IMR-90 (cell line): Measurements from ENCODE around the gene DERL3. TPM values are rescaled to one million over a fixed set of nuclear protein-coding genes. Genes with fewer than 3 reads are reported as not detected.

Source experiments
- ATAC-seq: fragments of 200-7000 bp; cut with Tn5 transposase; 2 replicates; pipeline ENCODE4 v1.9.1; 2020; ENCODE audit warnings: low read depth, mild to moderate bottlenecking, moderate library complexity
- BruUV-seq: library from RNA; stranded (reverse); fragments of 400-500 nt; replicated peaks from 2 replicates; lab custom pipeline; 2021; lab: Mats Ljungman, UMichigan
- CTCF ChIA-PET: fragments of 300-600 bp; formaldehyde crosslinking; extraction: SDS; loops from one replicate; lab custom pipeline; 2021; ENCODE audit warnings: antibody characterized with exemption; lab: Yijun Ruan, JAX
- POLR2A ChIA-PET: fragments of 300-600 bp; sonication (Branson Sonifier 250); formaldehyde crosslinking; loops from one replicate; lab custom pipeline; 2022; ENCODE audit warnings: antibody characterized with exemption; ENCODE audit not compliant: unreplicated experiment; lab: Charles Lee
- DNase-seq: peaks from one replicate; pipeline ENCODE4 v3.0.0; 2013
- H2AFZ ChIP-seq: replicated peaks from 2 replicates; pipeline ENCODE3; 2013; ENCODE audit warnings: low read length, mild to moderate bottlenecking; ENCODE audit not compliant: poor library complexity
- H2AK5ac ChIP-seq: 2 replicates; pipeline ENCODE4 v1.6.1; 2013; ENCODE audit warnings: low read depth, low read length, inconsistent platforms
- H2AK9ac ChIP-seq: replicated peaks from 2 replicates; pipeline ENCODE3; 2013; ENCODE audit warnings: mild to moderate bottlenecking, low read depth, low read length, moderate library complexity; ENCODE audit not compliant: poor library complexity
- H2BK120ac ChIP-seq: 2 replicates; pipeline ENCODE4 v1.6.1; 2013; ENCODE audit warnings: low read depth, low read length, inconsistent platforms
- H2BK15ac ChIP-seq: 3 replicates; pipeline ENCODE4 v1.6.1; 2013; ENCODE audit warnings: low read depth, low read length, inconsistent platforms
- H2BK20ac ChIP-seq: 2 replicates; pipeline ENCODE4 v1.6.1; 2013; ENCODE audit warnings: low read depth, mild to moderate bottlenecking, inconsistent platforms, low read length, moderate library complexity
- H2BK5ac ChIP-seq: 2 replicates; pipeline ENCODE4 v1.6.1; 2013; ENCODE audit warnings: mild to moderate bottlenecking, low read depth, low read length, inconsistent platforms; ENCODE audit not compliant: poor library complexity, severe bottlenecking
- H3K14ac ChIP-seq: replicated peaks from 2 replicates; pipeline ENCODE4 v1.6.1; 2013; ENCODE audit warnings: low read depth, low read length, inconsistent platforms
- H3K18ac ChIP-seq: 2 replicates; pipeline ENCODE4 v1.6.1; 2013; ENCODE audit warnings: low read depth, low read length, control low read depth
- H3K23ac ChIP-seq: 2 replicates; pipeline ENCODE4 v1.6.1; 2013; ENCODE audit warnings: low read depth, low read length, inconsistent platforms
- H3K27ac ChIP-seq: 2 replicates; pipeline ENCODE4 v1.5.1; 2013; ENCODE audit warnings: mild to moderate bottlenecking, control low read depth, low read length; ENCODE audit not compliant: insufficient read depth
- H3K27me3 ChIP-seq: 2 replicates; pipeline ENCODE4 v1.6.1; 2013; ENCODE audit warnings: low read length; ENCODE audit not compliant: control insufficient read depth, insufficient read depth
- H3K36me3 ChIP-seq: 2 replicates; pipeline ENCODE4 v1.6.1; 2013; ENCODE audit warnings: low read length, mixed read lengths; ENCODE audit not compliant: control insufficient read depth, insufficient read depth
- H3K4ac ChIP-seq: 2 replicates; pipeline ENCODE4 v1.6.1; 2013; ENCODE audit warnings: low read depth, low read length, inconsistent platforms
- H3K4me1 ChIP-seq: 2 replicates; pipeline ENCODE4 v1.6.1; 2013; ENCODE audit warnings: low read length, mixed read lengths; ENCODE audit not compliant: control insufficient read depth, insufficient read depth
- H3K4me2 ChIP-seq: 2 replicates; pipeline ENCODE4 v1.6.1; 2013; ENCODE audit warnings: low read depth, mild to moderate bottlenecking, control low read depth, low read length, moderate library complexity
- H3K4me3 ChIP-seq: 2 replicates; pipeline ENCODE4 v1.5.1; 2013; ENCODE audit warnings: low read depth, mild to moderate bottlenecking, control low read depth, low read length, moderate library complexity; ENCODE audit not compliant: insufficient read depth
- H3K56ac ChIP-seq: 2 replicates; pipeline ENCODE4 v1.6.1; 2013; ENCODE audit warnings: low read length, inconsistent platforms; ENCODE audit not compliant: insufficient read depth; ENCODE audit errors: extremely low read depth
- H3K79me1 ChIP-seq, 2 experiments: 2 replicates each; pipeline ENCODE4 v1.6.1; 2013; ENCODE audit warnings: low read length in 2 of 2, inconsistent platforms in 1 of 2, low read depth in 1 of 2
- H3K9ac ChIP-seq: 2 replicates; pipeline ENCODE4 v1.6.1; 2013; ENCODE audit warnings: low read depth, low read length, control low read depth
- H3K9me1 ChIP-seq: 2 replicates; pipeline ENCODE4 v1.6.1; 2013; ENCODE audit warnings: low read length, inconsistent platforms; ENCODE audit not compliant: insufficient read depth
- H3K9me3 ChIP-seq: 2 replicates; pipeline ENCODE4 v1.6.1; 2013; ENCODE audit warnings: low read length; ENCODE audit not compliant: control insufficient read depth, insufficient read depth
- H4K20me1 ChIP-seq: 2 replicates; pipeline ENCODE4 v1.6.1; 2013; ENCODE audit warnings: low read length, inconsistent platforms; ENCODE audit not compliant: insufficient read depth
- H4K5ac ChIP-seq: 2 replicates; pipeline ENCODE4 v1.6.1; 2013; ENCODE audit warnings: mild to moderate bottlenecking, low read depth, low read length, control low read depth
- H4K8ac ChIP-seq, 2 experiments: 2 replicates each; pipeline ENCODE4 v1.6.1; 2013; ENCODE audit warnings: low read depth in 2 of 2, low read length in 2 of 2, control low read depth in 1 of 2, inconsistent platforms in 1 of 2
- H4K91ac ChIP-seq: 2 replicates; pipeline ENCODE4 v1.6.1; 2013; ENCODE audit warnings: low read depth, low read length, inconsistent platforms; ENCODE audit not compliant: insufficient read depth
- CEBPB ChIP-seq: IDR thresholded peaks from 2 replicates; pipeline ENCODE4 v1.6.1; 2012; ENCODE audit warnings: low read depth, low read length, improper control_type of control experiment
- MAZ ChIP-seq: IDR thresholded peaks from 2 replicates; pipeline ENCODE4 v1.6.1; 2012; ENCODE audit warnings: low read depth, mild to moderate bottlenecking, low read length, improper control_type of control experiment, moderate library complexity, borderline replicate concordance
- NFE2L2 ChIP-seq: fragments of 150-350 bp; IDR thresholded peaks from 2 replicates; pipeline ENCODE4 v1.6.1; 2016; ENCODE audit warnings: low read depth, mild to moderate bottlenecking, low read length
- RAD21 ChIP-seq: IDR thresholded peaks from 2 replicates; pipeline ENCODE4 v1.6.1; 2012; ENCODE audit warnings: low read length, improper control_type of control experiment
- SMC3 ChIP-seq: fragments of 150-350 bp; IDR thresholded peaks from 2 replicates; pipeline ENCODE4 v1.6.1; 2016; ENCODE audit warnings: low read depth, mild to moderate bottlenecking, antibody characterized with exemption, low read length, moderate library complexity
- WGBS, 2 experiments: methylation state at CpG; one replicate each; pipeline versions ENCODE4 v1.1.5 to v1.1.7; 2013; ENCODE audit warnings: missing lambda C conversion rate in 2 of 2; ENCODE audit not compliant: insufficient read length in 1 of 2; ENCODE audit errors: extremely low coverage in 2 of 2; 5-methylcytosine and 5-hydroxymethylcytosine counted together
- dilution Hi-C: fragments of 300-500 bp; cut with HindIII; formaldehyde crosslinking; loops from one replicate; pipeline ENCODE4 v1.14.3; 2018; ENCODE audit warnings: low sequenced_read_pairs; ENCODE audit not compliant: unreplicated experiment
- in situ Hi-C: fragments of 300-500 bp; cut with MboI; formaldehyde crosslinking; loops from 3 replicates; pipeline ENCODE4 v1.14.3; 2019; ENCODE audit warnings: low sequenced_read_pairs, inconsistent platforms, mixed read lengths
- intact Hi-C: fragments of 100-400 bp; cut with micrococcal nuclease; formaldehyde crosslinking; loops from 2 replicates; pipeline ENCODE4 v1.10.0; 2022
- polyA plus RNA-seq, 3 experiments: library from polyadenylated mRNA; depleted of rRNA; stranded (reverse); fragments of >200 nt; gene quantifications; 2 replicates each; pipeline ENCODE4 v1.2.3, GENCODE V29; 2012; ENCODE audit warnings: low replicate concordance in 1 of 3
- total RNA-seq: library from RNA; depleted of rRNA; stranded (reverse); fragments of >200 nt; gene quantifications from 2 replicates; pipeline ENCODE4 v1.2.3, GENCODE V29; 2012

DERL3 gene
- total and polyA plus RNA-seq, 2 of the 4 experiments (the other 2 are of a cell fraction): 0.18 to 0.62 TPM

DNA sequence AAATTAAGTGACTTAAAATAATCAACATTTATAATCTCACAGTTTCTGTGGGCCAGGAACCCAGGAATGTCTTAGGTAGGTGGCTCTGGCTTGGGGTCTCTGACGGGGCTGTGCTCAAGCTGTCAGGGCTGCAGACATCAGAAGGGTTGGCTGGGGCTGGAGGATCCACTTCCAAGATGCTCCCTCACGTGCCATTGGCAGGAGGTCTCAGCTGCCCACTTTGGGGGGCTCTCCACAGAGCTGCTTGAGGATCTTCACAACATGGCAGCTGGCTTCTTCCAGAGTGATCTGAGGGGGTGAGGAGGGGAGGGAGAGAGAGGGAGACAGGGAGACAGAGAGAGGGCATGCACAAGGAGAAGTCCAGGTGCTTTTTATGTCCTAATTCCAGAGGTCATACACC, 37.0 kb upstream of the DERL3 start:
- Histone ChIP-seq H3K9me1 (peaks cover 8% of the 10 kb centered on the region; the same call in 1 of the 2 replicates), H2AK9ac (no peak overlapping the region), H3K18ac (no peak overlapping the region), H3K9me3 (no peaks in the 10 kb centered on the region), H3K23ac (no peak overlapping the region), H3K4me2 (no peak overlapping the region), H3K56ac (no peak overlapping the region), H2BK15ac (no peak overlapping the region), H2BK5ac (no peak overlapping the region), H4K8ac (no peak overlapping the region), H3K9ac (no peak overlapping the region), H3K36me3 (no peaks in the 10 kb centered on the region; the same call in none of the 2 replicates), H2BK20ac (no peak overlapping the region), H3K4me1 (no peaks in the 10 kb centered on the region), H2AFZ (no peak overlapping the region), H3K27me3 (no peaks in the 10 kb centered on the region), H3K4me3 (no peak overlapping the region), H3K4ac (no peak overlapping the region), H3K79me1 (no peaks in the 10 kb centered on the region), H4K91ac (no peak overlapping the region), H3K14ac (no peak overlapping the region), H2BK120ac (no peak overlapping the region), H3K27ac (no peak overlapping the region), H4K20me1 (no peaks in the 10 kb centered on the region), H2AK5ac (no peak overlapping the region), H4K5ac (no peak overlapping the region)
- no TSS peak for BruUV-seq
- dilution Hi-C loops: no loop called here
- DNase-seq (no peak), ATAC-seq (no peak)
- in situ Hi-C loops: loop anchor here (5.0 kb wide), 1 partner anchor 62 kb away; no protein-coding TSS in a partner anchor
- TF ChIP-seq MAZ: no peak
- TF ChIP-seq SMC3: no peak
- no peak for TF ChIP-seq CEBPB
- TF ChIP-seq NFE2L2: no peak
- TF ChIP-seq RAD21: no peak
- POLR2A ChIA-PET: no interaction called here
- WGBS, 2 experiments: 57% methylated on average over 1 of the region's 2 CpGs; no CpG with 5 or more reads in 1 of the 2 experiments
- intact Hi-C loops: no loop called here
- CTCF ChIA-PET: no interaction called here
